Rectal smooth muscle tissue (tissue), 1 donor: ENCODE measurements around the gene TTC28.
A peak's percentile ranks its signal among the peaks of the same experiment; 100 is the strongest.

Source experiments
- H3K27ac ChIP-seq: one replicate; pipeline ENCODE4 v1.7.0; 2013; ENCODE audit warnings: low read depth, low read length, inconsistent platforms
- H3K27me3 ChIP-seq: one replicate; pipeline ENCODE4 v1.7.0; 2013; ENCODE audit warnings: low read length; ENCODE audit not compliant: control insufficient read depth, insufficient read depth
- H3K36me3 ChIP-seq: one replicate; pipeline ENCODE4 v1.7.0; 2013; ENCODE audit warnings: low read length; ENCODE audit not compliant: control insufficient read depth, insufficient read depth
- H3K4me1 ChIP-seq: one replicate; pipeline ENCODE4 v1.7.0; 2013; ENCODE audit warnings: low read length; ENCODE audit not compliant: control insufficient read depth, insufficient read depth
- H3K4me3 ChIP-seq: one replicate; pipeline ENCODE4 v1.7.0; 2013; ENCODE audit warnings: low read length
- H3K9ac ChIP-seq: one replicate; pipeline ENCODE4 v1.7.0; 2013; ENCODE audit warnings: low read length

The TTC28 gene

DNA sequence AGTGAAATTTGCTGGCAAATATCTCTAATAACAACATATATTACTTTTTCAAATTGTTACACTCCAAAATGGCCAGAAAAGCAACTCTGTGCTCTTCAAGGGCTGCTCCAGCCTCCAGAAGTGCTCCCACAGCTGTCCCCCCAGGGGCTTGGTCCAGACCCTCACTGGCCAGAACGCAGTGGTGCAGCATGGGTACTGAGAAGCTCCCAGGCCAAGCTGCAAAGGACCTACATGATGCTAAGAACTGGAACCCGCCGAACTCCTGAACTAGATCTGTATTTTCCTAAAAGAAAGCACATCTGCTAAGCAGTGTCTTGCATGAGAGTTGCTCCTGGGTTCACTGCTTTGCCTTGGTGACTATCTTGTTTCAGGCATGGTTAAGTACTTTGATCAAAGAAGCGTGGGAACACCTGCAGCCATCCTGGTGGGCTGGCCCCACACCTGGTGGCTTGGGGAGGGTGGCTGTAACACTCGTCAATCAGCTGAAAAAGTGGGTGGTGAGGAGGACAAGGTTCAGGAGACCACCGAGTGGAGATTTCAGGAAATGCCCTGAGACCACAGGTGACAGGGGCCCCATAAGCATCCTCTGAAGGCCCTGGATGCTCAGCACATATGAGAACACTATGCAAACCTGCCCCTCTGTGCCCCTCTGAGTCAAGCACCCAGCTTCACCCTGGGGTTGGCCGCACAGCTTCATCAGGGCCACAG, 687.9 kb downstream of the TTC28 start:
- no peaks in the 10 kb centered on the region for H3K27me3 ChIP-seq
- H3K9ac ChIP-seq = no peak overlapping the region
- no peak overlapping the region for H3K4me3 ChIP-seq
- no peaks in the 10 kb centered on the region for H3K36me3 ChIP-seq
- no peak overlapping the region for H3K27ac ChIP-seq
- no peaks in the 10 kb centered on the region for H3K4me1 ChIP-seq

DNA sequence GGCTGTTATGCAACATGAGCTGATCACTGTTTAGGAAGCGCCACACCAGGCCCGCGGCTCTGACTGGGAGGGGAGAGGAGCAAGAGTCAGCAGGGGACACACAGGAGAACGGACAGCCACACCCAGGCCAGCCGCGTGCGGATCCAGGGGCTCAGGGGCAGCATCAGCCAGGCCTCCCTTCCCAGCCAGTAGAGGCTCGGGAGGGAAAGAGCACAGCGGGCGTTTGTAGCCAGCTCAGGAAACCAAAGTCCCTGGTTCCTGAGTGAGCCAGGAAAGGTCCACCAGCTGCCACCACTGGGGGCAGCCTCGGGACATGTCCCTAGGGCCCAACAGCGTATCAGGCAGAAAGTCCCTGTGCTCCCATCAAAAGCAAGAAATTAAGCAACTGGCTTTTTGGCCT, 688.8 kb downstream of the TTC28 start:
- H3K9ac ChIP-seq = no peak overlapping the region
- H3K27ac ChIP-seq = peak overlapping the region; percentile 50

DNA sequence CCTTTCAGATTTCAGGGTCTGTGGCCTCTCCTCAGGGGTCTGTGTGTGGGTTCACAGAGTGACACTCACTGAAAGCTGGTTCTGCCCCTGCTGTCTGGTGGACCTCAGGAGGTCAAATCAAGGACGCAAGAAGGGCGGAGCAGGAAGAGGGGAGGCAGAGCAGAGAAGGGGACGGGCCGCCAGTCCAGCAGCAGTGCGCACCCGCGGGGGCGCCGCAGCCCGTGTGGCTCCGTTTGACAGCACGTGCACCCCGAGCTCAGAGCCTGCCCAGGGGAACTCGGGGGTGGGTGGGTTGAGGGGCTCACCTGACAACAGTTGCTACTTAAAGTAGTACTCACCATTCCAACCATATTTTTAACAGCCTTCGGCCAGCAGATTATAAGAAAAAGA, 689.2 kb downstream of the TTC28 start:
- peak overlapping the region; percentile 22 for H3K27ac ChIP-seq
- H3K4me1 ChIP-seq = no peaks in the 10 kb centered on the region
- H3K4me3 ChIP-seq = no peak overlapping the region
- H3K27me3 ChIP-seq = no peaks in the 10 kb centered on the region
- H3K36me3 ChIP-seq = no peaks in the 10 kb centered on the region
- no peak overlapping the region for H3K9ac ChIP-seq

More for the DNA sequence above, 688.8 kb downstream of the TTC28 start:
- H3K4me3 ChIP-seq = no peak overlapping the region
- no peaks in the 10 kb centered on the region for H3K27me3 ChIP-seq
- no peaks in the 10 kb centered on the region for H3K36me3 ChIP-seq
- no peaks in the 10 kb centered on the region for H3K4me1 ChIP-seq

DNA sequence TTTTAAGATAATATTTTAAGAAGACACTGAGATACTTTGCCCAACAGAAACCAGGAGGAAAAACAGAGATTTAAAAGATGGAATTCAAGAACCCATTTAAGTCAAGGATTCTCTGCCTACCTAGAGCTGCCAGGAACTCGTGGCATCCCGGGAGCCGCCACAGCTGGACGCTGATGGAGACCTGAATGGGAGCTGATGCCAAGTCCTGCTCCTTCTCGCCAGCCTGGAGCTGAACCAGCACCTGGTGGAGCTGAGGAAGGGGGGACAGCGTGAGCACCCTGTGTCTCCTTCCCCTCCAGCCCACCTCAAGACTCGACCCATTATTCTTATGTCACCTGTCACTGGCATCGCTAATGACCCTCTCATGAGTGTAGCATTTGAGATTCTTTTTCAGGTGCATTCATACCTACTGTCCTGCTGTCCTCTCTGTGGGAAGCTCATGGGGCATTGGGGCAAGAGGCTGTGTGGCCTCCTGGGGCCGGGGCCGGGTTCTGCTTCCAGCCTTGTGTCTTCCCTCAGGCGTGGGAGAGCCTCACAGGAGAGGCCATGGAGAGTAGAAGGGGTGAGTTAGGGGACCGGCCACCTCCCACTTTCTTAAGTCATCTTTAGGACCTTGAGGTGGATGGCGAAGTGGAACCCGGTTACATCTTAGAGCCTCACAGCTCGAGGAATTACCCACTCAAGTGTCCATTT, 689.7 kb downstream of the TTC28 start:
- Histone ChIP-seq H3K4me3 (no peak overlapping the region), H3K36me3 (no peaks in the 10 kb centered on the region), H3K9ac (no peak overlapping the region), H3K27me3 (no peaks in the 10 kb centered on the region), H3K4me1 (no peaks in the 10 kb centered on the region), H3K27ac (peak overlapping the region; percentile 22)

DNA sequence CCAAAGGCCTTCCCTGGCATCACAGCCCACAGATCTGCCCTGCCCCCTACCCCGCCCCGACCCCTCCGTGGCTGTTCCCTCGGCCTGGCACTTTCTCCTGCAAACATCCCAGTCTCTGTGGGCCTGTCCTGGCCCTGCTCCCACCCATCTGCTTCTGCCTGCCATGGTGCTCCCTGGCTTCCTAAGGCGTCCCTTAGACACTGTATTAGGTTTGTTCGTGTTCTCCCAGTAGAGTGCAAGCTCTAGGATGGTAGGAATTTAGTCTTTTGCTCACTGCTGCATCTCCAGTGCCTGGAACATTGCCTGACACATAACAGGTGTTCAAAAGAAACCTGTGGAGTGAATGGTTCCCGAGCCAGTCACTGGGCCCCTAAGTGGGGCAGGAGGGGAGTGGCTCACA, 690.9 kb downstream of the TTC28 start:
- Histone ChIP-seq H3K9ac (no peak overlapping the region), H3K36me3 (peaks cover 5% of the 10 kb centered on the region), H3K27ac (no peak overlapping the region), H3K4me1 (no peaks in the 10 kb centered on the region), H3K27me3 (no peaks in the 10 kb centered on the region), H3K4me3 (no peak overlapping the region)

DNA sequence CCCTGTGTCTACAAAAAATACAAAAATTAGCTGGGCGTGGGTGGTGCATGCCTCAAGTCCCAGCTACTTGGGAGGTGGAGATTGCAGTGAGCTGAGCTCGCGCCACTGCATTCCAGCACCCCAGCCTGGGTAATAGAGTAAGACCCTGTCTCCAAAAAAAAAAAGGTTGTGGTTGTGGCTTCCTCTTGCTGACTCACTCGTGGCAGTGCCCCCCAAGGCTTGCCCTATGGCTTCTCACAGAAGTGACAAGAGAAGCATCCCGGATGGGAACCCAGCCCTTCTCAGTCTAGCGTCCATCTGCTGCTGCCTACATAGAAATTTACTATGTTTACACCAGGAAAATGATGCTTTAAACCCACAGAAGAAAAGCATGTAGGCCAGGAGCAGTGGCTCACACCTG, 692.1 kb downstream of the TTC28 start:
- Histone ChIP-seq H3K36me3 (peaks cover 11% of the 10 kb centered on the region), H3K4me3 (no peak overlapping the region), H3K9ac (no peak overlapping the region), H3K27ac (no peak overlapping the region), H3K4me1 (no peaks in the 10 kb centered on the region), H3K27me3 (no peaks in the 10 kb centered on the region)

DNA sequence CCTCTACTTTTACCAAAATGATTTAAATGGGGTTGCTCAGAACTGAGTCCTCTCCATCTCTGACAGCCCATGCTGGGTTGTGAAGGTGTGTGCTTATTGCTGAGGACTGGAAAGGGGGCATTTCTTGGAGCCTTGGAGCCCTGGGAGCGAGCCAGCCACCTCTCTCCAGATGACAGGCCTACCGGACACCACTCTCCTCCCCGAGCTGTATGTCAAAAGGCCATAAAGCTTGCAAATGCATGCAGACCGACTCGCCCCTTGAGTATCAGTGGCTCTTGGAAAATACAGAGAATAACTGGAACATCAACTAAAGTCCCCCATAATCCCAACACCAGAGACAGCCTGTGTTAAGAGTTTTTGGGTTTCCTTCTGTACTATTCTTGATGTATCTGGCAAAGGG, 692.7 kb downstream of the TTC28 start:
- no peak overlapping the region for H3K9ac ChIP-seq
- H3K36me3 ChIP-seq = peaks cover 14% of the 10 kb centered on the region
- H3K27ac ChIP-seq = no peak overlapping the region

DNA sequence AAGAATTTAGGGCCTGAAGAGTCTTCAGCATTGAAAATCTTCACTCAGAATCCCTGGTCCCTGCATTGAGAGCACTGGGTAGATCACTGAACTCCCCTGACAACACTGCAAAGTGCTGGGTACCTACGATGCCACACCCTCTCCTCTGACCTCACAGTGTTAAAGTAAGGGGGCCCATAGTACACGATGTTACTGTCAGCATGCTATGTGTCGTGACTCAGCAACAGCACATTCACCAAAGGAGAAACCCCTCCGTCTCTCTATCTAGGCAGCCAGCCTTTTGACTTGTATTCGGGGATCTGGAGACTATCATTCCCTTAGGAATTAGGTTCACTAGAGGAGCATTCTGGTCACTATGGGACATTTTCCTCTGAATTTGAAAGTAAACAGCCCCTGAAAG, 693.2 kb downstream of the TTC28 start:
- Histone ChIP-seq H3K27me3 (no peaks in the 10 kb centered on the region), H3K4me3 (no peak overlapping the region), H3K9ac (no peak overlapping the region), H3K4me1 (no peaks in the 10 kb centered on the region), H3K27ac (no peak overlapping the region), H3K36me3 (peaks cover 14% of the 10 kb centered on the region)

More for the DNA sequence above, 692.7 kb downstream of the TTC28 start:
- Histone ChIP-seq H3K4me1 (no peaks in the 10 kb centered on the region), H3K27me3 (no peaks in the 10 kb centered on the region), H3K4me3 (no peak overlapping the region)

DNA sequence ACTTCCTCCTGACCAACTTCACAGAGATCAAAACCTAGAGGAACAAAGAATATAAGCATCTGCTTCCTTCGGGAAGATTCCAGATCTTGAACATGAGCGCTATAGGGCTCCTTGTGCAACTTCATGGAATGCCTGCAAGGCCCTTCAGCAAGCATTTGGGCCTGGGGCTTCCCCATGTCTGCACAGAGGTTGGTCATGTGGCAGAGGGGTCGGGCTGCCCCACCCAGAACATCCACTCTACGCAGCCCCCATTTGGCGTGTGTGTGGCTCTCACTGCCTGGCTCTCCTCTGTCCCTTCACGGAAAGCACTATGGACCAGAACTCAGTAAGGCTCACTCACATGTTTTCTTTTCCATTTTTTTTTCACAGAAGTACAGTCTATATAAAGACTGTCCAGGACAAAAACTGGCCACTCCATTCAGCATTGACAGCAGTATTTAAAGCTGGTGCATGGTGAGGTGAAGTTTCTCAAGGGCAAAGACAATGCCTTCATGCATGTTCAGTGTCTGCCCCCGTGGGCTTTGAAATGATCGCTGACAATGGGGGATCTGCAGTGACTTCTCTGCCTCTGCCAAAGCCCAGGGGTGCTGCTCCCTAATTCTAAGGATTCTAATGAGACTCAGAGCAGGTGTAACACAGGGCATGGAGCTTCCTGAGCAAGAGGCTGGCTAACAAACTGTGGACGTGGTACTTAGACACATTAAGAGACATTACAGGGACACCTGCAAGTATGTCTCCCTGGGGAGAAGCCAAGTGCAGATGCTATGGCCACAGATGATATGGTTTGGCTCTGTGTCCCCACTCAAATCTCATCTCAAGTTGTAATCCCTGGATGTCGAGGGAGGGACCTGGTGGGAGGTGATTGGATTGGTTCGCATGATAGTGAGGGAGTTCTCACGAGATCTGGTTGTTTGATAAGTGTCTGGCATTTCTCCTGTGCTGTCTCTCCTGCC, 694.0 kb downstream of the TTC28 start:
- Histone ChIP-seq H3K4me3 (no peak overlapping the region), H3K9ac (no peak overlapping the region), H3K4me1 (no peaks in the 10 kb centered on the region), H3K27me3 (no peaks in the 10 kb centered on the region), H3K36me3 (peaks cover 14% of the 10 kb centered on the region), H3K27ac (no peak overlapping the region)

DNA sequence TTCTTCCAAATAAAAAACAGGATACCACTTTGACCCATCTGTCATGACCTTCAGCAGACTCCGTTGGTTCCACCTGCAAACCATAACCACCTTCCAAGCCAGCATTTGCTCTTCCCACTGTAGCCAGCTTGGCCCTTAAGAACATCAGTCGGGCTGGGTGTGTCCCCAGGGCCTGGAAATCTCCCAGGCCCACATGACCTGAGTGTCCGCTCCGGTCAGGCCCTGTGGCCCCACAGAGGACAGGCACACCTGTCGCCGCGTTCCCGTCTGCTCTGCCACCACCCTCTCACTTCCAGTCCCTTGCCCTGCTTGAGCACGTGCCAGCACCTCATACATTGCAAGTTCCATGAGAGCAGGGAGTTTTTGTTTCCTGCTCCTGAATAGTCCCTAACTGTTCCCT, 694.9 kb downstream of the TTC28 start:
- peaks cover 14% of the 10 kb centered on the region for H3K36me3 ChIP-seq
- no peak overlapping the region for H3K27ac ChIP-seq
- no peaks in the 10 kb centered on the region for H3K4me1 ChIP-seq

DNA sequence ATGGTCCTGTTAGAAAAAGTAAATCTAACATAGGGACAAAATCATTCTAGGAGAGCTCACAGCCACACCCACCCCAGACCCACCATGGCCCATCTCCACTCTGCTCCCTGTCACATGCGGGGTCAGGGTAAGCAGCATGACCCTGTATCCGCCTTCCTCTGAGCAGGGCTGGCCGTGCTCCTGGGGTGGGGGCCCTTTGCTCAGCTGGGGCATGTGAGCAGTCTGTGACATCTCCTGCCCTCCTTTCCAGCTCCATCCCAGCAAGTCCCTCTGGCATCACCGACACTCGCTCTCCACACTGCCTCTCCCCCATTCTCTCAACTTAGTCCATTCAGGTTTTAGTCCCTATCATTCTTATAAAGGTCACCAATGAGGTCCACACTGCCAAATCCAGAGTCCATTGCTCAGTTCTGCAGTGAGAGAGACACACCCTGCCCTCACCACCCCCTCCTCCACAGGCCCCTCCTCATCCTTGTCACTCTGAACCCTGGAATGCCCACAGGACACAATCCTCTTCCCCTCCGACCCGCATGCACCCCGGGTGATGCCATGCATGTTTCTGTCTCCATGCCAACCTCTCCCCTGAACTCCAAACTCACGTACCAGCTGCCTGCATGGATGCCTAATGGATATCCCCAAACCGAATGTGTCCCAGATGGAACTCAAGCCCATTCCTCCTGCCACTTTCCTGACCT, 695.5 kb downstream of the TTC28 start:
- Histone ChIP-seq H3K36me3 (peaks cover 14% of the 10 kb centered on the region), H3K4me3 (no peak overlapping the region), H3K4me1 (no peaks in the 10 kb centered on the region), H3K27ac (no peak overlapping the region), H3K9ac (no peak overlapping the region), H3K27me3 (no peaks in the 10 kb centered on the region)

More for the DNA sequence above, 694.9 kb downstream of the TTC28 start:
- no peak overlapping the region for H3K9ac ChIP-seq
- no peak overlapping the region for H3K4me3 ChIP-seq
- H3K27me3 ChIP-seq = no peaks in the 10 kb centered on the region

DNA sequence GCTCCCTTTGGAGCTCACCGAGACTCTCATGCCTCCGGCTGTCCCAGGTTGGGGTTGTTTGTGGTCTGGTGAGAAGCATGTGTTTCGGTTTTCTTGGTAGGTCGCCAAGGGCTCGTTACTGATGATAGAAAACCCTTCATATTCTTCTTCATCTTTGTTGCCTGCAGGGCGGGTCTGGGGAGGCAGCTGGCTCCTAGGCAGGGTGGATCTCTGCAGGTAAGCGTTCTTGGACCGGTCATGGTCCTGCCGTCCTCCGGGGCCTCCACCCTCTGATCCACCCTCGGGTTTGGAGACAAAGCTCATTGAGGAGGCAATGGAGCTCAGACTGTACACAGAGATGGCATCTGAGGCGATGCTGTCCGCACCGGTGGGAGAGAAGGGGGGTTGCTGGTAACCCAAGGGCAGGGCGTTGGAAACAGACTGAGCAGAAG, 696.3 kb downstream of the TTC28 start:
- Histone ChIP-seq H3K27me3 (no peaks in the 10 kb centered on the region), H3K27ac (no peak overlapping the region), H3K36me3 (peaks cover 14% of the 10 kb centered on the region), H3K9ac (no peak overlapping the region), H3K4me1 (no peaks in the 10 kb centered on the region), H3K4me3 (no peak overlapping the region)
